ENCODE measurements around the gene SYS1.

The SYS1 gene

GRCh38 chr20:45391559-45391958 lies 28.6 kb downstream of the SYS1 start:
- no peak for DNase-seq (ENCODE audit: low spot score)

GRCh38 chr20:45392733-45393132 lies 29.8 kb downstream of the SYS1 start:
- DNase-seq (ENCODE audit: low spot score): peak; percentile 76

GRCh38 chr20:45394221-45395113 lies 31.5 kb downstream of the SYS1 start:
- DNase-seq (ENCODE audit: low spot score): no peak

GRCh38 chr20:45395114-45395415 lies 32.1 kb downstream of the SYS1 start:
- no peak for DNase-seq (ENCODE audit: low spot score)

GRCh38 chr20:45399018-45399417 lies 36.1 kb downstream of the SYS1 start:
- DNase-seq (ENCODE audit: low spot score): no peak

GRCh38 chr20:45400346-45401031 lies 37.5 kb downstream of the SYS1 start:
- no peak for DNase-seq (ENCODE audit: low spot score)

- no peak for DNase-seq (ENCODE audit: low spot score)
Observed at GRCh38 chr20:45402946-45403345, 40.0 kb downstream of the SYS1 start.

GRCh38 chr20:45404438-45404837 lies 41.5 kb downstream of the SYS1 start:
- no peak for DNase-seq (ENCODE audit: low spot score)

GRCh38 chr20:45405571-45406259 lies 42.8 kb downstream of the SYS1 start:
- no peak for DNase-seq (ENCODE audit: low spot score)

GRCh38 chr20:45406260-45407066 lies 43.5 kb downstream of the SYS1 start:
- DNase-seq (ENCODE audit: low spot score): peak; percentile 74

GRCh38 chr20:45407067-45407745 lies 44.2 kb downstream of the SYS1 start:
- DNase-seq (ENCODE audit: low spot score): no peak

- peak; percentile 98 for DNase-seq (ENCODE audit: low spot score)
Observed at GRCh38 chr20:45407783-45408645, 45.1 kb downstream of the SYS1 start, which contains the start of gene DBNDD2. Gene DBNDD2 (plus strand): TSS chr20:45408289. CDS start chr20:45408468, 179 bp downstream.

- DNase-seq (ENCODE audit: low spot score): peak; percentile 69
Observed at GRCh38 chr20:45408646-45409213, 45.8 kb downstream of the SYS1 start.

- no peak for DNase-seq (ENCODE audit: low spot score)
Observed at GRCh38 chr20:45409521-45410272, 46.7 kb downstream of the SYS1 start.

- no peak for DNase-seq (ENCODE audit: low spot score)
Observed at GRCh38 chr20:45410887-45411286, 47.9 kb downstream of the SYS1 start.

- no peak for DNase-seq (ENCODE audit: low spot score)
Observed at GRCh38 chr20:45412653-45413052, 49.7 kb downstream of the SYS1 start.

GRCh38 chr20:45413479-45413878 lies 50.5 kb downstream of the SYS1 start:
- no peak for DNase-seq (ENCODE audit: low spot score)

- DNase-seq (ENCODE audit: low spot score): peak; percentile 88
Observed at GRCh38 chr20:45415822-45416637, 53.1 kb downstream of the SYS1 start, which contains the start of gene PIGT. Gene PIGT (plus strand): TSS chr20:45416141. CDS start chr20:45416157, 16 bp downstream.
